ENCODE results near the gene PCDHGB2. TPM values are rescaled to one million over a fixed set of nuclear protein-coding genes. Genes with fewer than 3 reads are reported as not detected.
"Not testable (repeated sequence)": the region's sequence is repeated elsewhere in the genome, so short reads cannot be mapped to it uniquely, and the experiment has no call there.

The PCDHGB2 gene
- 0.18 TPM in 1 of 2 replicates, not detected in the other for total RNA-seq (2014; rRNA removed; shearing (Covaris generic))

DNA sequence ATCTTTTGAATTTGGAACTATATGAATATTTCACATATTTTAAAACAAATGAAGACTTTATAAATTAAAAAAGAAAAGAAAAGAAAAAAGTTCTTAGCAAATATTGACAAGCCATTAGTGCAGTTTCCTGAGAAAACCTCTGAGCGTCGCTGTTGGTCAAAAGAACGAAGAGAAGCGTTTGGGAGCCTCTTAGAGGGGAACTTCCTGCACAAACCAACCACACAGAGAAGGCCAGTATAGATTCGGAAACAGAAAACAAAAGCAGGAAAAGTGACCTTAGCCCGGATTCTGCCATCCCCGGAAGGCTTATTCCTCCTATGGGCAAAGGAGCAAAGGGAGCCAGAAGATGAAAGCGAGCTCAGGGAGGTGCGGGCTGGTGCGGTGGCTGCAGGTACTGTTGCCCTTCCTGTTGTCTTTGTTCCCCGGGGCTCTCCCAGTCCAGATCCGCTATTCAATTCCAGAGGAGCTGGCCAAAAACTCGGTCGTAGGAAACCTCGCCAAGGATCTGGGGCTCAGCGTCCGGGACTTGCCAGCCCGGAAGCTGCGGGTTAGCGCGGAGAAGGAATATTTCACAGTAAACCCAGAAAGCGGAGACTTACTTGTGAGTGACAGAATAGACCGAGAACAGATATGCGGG, at the start of gene PCDHGB2:
PCDHGB2 (plus strand) TSS at position 205 of the 637 bp plus-strand sequence; CDS start at position 347, 142 bp downstream.
- DNase-seq (ENCODE audit: low spot score): peak; percentile 32
- in situ Hi-C loops (cut with HindIII; ENCODE audit: low sequenced_read_pairs): no loop called here

GRCh38 chr5:141313711-141314110, 46.1 kb upstream of the PCDHGB2 start:
- no peak for DNase-seq (ENCODE audit: low spot score)
- in situ Hi-C loops (cut with HindIII; ENCODE audit: low sequenced_read_pairs): no loop called here

GRCh38 chr5:141316963-141317362, 42.8 kb upstream of the PCDHGB2 start:
- DNase-seq (ENCODE audit: low spot score); in situ Hi-C loops (cut with HindIII; ENCODE audit: low sequenced_read_pairs): not testable (repeated sequence)

GRCh38 chr5:141319202-141319601, 40.6 kb upstream of the PCDHGB2 start:
- DNase-seq (ENCODE audit: low spot score): no peak
- in situ Hi-C loops (cut with HindIII; ENCODE audit: low sequenced_read_pairs): no loop called here

DNA sequence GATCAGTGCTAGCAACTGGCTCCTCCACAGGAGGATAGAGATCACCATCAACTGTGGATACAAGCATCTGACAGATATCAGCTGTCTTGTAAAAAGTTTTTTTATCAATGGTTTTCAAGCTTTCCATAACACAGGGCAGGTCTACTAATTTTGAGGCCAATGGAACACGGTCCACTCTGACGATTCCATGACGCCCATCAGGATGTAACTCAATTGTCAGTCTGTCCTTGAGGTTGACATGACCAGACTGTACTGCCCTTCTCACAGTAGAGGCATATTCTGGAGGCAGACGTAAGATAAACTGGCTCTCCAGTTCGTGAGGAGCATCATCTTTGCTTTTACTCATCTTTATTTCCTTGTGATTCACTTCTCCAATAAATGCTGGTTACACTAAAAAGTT, 40.1 kb upstream of the PCDHGB2 start:
- no peak for DNase-seq (ENCODE audit: low spot score)
- in situ Hi-C loops (cut with HindIII; ENCODE audit: low sequenced_read_pairs): no loop called here

- in situ Hi-C loops (cut with HindIII; ENCODE audit: low sequenced_read_pairs): no loop called here
- peak; percentile 88 for DNase-seq (ENCODE audit: low spot score)
These were observed 39.3 kb upstream of the PCDHGB2 start, which contains the start of gene TAF7 for GRCh38 chr5:141320225-141321169. TSS of gene TAF7 (minus strand) at chr5:141320784. CDS start at chr5:141320044, 740 bp downstream.

- DNase-seq (ENCODE audit: low spot score): no peak
- in situ Hi-C loops (cut with HindIII; ENCODE audit: low sequenced_read_pairs): no loop called here
These were observed 37.5 kb upstream of the PCDHGB2 start for GRCh38 chr5:141322261-141322660.

DNA sequence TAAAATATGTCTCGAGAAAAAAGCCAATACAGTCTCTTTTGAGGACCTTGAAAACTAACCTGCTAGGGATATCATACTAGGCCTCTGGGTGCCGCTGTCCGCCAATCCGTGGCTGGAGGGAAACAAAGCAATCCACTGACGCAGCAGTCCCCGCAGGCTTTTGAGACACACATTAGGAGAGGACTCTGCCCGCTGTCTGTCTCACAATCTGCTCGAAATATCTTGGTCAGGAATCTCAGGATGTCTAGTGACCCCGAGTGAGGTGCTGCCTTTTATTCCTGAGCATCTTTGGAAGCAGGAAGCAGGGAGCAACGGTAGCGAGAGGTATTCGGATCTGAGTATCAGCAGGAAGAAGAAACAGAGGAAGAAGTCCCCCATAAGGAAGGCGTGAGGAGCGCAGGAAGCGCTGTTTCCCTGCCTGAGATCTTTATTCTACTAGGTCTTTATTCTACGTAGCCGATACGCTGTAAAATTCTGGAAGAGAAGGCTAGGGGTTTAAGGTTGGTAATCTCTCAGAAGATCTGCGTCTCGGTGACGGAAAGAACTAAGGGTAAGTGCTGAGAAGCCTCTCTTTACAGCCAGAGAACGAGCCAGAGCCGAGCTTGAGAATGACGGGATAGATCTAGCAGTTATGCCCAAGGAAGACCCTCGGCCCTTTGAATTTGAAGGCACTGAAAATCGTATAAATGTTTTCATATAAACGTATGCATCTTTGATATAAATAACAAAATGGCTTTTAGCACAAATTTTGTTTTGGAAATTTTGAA, 33.5 kb upstream of the PCDHGB2 start:
- DNase-seq (ENCODE audit: low spot score): peak; percentile 85
- in situ Hi-C loops (cut with HindIII; ENCODE audit: low sequenced_read_pairs): no loop called here

DNA sequence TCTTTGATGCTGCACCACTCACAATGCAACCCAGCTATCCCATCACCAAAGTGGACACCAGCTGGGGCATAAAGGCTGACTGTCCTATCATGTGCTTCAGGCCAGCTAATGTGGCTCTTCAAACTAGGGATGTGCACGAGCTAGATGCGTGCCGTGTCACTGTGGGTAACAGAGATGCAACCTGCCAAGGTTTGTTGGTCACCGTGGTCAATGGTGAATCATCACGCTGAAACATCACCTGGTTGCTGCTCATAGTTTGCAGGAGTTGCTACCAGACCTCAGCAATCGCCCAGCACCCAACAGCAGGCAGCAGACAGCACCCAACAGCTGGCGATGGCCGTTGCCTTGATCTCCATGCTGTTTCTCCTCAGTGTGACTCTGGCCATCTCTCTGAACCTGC, 31.6 kb upstream of the PCDHGB2 start:
- in situ Hi-C loops (cut with HindIII; ENCODE audit: low sequenced_read_pairs): no loop called here
- DNase-seq (ENCODE audit: low spot score): no peak

- in situ Hi-C loops (cut with HindIII; ENCODE audit: low sequenced_read_pairs): no loop called here
- DNase-seq (ENCODE audit: low spot score): peak; percentile 14
These were observed 29.3 kb upstream of the PCDHGB2 start, which contains the start of gene PCDHGA1 for GRCh38 chr5:141330299-141331080. TSS of gene PCDHGA1 (plus strand) at chr5:141330514.

DNA sequence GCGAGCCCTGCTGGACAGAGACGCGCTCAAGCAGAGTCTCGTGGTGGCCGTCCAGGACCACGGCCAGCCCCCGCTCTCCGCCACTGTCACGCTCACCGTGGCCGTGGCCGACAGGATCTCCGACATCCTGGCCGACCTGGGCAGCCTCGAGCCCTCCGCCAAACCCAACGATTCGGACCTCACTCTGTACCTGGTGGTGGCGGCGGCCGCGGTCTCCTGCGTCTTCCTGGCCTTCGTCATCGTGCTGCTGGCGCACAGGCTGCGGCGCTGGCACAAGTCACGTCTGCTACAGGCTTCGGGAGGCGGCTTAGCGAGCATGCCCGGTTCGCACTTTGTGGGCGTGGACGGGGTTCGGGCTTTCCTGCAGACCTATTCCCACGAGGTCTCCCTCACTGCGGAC, 27.2 kb upstream of the PCDHGB2 start:
- in situ Hi-C loops (cut with HindIII; ENCODE audit: low sequenced_read_pairs); DNase-seq (ENCODE audit: low spot score): not testable (repeated sequence)

DNA sequence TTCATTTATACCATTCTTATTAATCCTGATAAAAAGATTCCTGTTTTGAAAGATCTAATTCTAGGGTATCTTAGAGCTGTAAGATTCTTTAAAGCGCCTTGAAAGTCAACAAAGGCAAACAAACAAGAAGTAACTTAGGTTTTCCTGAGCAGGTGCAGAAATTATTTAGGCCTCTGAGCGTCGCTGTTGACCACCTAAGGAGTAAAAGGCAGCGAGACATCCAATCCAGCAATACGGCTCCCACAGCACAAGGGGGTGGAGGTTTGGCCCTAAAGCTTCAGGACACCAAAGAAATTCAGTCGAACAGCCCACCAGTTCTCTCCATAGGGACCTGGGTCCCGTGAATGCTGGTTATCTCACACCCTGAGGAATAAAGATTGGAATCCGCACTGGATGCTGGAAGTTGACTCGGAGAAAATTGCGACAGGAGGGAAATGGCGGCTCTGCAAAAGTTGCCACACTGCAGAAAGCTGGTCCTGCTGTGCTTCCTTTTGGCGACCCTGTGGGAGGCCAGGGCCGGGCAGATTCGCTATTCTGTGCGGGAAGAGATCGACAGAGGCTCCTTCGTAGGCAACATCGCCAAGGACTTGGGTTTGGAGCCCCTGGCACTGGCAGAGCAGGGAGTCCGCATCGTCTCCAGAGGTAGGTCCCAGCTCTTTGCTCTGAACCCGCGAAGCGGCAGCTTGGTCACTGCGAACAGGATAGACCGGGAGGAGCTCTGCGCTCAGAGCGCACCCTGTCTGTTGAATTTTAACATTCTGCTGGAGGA, 21.1 kb upstream of the PCDHGB2 start, which contains the start of gene PCDHGA2:
PCDHGA2 (plus strand) TSS at position 223 of the 769 bp plus-strand sequence.
- in situ Hi-C loops (cut with HindIII; ENCODE audit: low sequenced_read_pairs): no loop called here

GRCh38 chr5:141340781-141341354, 18.9 kb upstream of the PCDHGB2 start:
- DNase-seq (ENCODE audit: low spot score); in situ Hi-C loops (cut with HindIII; ENCODE audit: low sequenced_read_pairs): not testable (repeated sequence)

More for the DNA sequence above, 21.1 kb upstream of the PCDHGB2 start, which contains the start of gene PCDHGA2:
- DNase-seq (ENCODE audit: low spot score): peak; percentile 24

- in situ Hi-C loops (cut with HindIII; ENCODE audit: low sequenced_read_pairs): no loop called here
- no peak for DNase-seq (ENCODE audit: low spot score)
These were observed 17.0 kb upstream of the PCDHGB2 start for GRCh38 chr5:141342773-141343172.

DNA sequence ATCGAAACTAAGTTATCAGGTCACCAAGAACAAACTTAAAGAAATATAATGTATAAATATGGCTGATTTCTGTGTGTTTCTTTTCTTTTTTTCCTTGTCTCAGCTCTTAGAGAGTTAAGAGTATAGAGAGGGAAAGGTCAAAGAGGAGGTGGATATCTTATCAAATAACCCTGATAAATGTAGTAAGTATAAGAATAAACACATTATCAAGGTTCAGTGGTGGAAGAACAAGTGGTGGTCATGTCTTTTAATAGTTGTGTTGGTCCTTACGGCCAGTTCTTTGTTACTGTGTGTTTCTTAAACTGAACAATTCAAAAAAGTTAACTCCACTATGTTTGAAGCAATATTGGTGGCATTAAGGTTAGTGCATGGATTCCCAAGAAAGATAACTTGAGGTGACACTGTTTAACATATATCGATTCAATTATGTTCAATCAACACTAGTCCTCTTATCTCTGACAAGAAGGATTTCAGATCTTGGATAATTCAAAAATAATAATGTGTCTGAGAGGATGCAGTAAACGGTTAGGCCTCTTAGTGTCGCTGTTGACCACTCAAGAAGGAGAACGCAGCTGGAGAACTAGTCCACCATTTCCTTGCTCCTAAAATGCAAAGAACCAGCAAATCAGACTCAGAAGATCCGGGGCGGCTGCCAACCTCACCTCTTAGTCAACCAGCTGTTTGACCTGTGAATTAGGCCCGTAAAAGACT, 16.4 kb upstream of the PCDHGB2 start, which contains the start of gene PCDHGA3:
PCDHGA3 (plus strand) TSS at position 588 of the 711 bp plus-strand sequence. CDS start 205 bp downstream, outside the sequence.
- in situ Hi-C loops (cut with HindIII; ENCODE audit: low sequenced_read_pairs): no loop called here
- DNase-seq (ENCODE audit: low spot score): peak; percentile 20

- no peak for DNase-seq (ENCODE audit: low spot score)
- in situ Hi-C loops (cut with HindIII; ENCODE audit: low sequenced_read_pairs): no loop called here
These were observed 15.8 kb upstream of the PCDHGB2 start for GRCh38 chr5:141343953-141344463.

Measured in G401 (cell line).